Choroid plexus epithelial cell (primary cell): ENCODE measurements around the gene CTNNA3.

Experiments
- DNase-seq: peaks from one replicate; pipeline ENCODE4 v3.0.0-alpha.2; 2010; ENCODE audit warnings: low read depth
- H3K4me3 ChIP-seq: 2 replicates; pipeline ENCODE4 v1.5.1; 2011; ENCODE audit warnings: low read depth, mild to moderate bottlenecking, control low read depth, low read length, moderate library complexity
- CTCF ChIP-seq: conservative IDR thresholded peaks from 2 replicates; pipeline ENCODE4 v1.5.1; 2011; ENCODE audit warnings: low read depth, mild to moderate bottlenecking, control low read depth, inconsistent platforms, low read length, moderate library complexity

The CTNNA3 gene

GRCh38 chr10:66760941-66761340 is 935.1 kb downstream of the CTNNA3 start:
- no peak for DNase-seq
- H3K4me3 ChIP-seq, result no peak overlapping the region
- no peak for TF ChIP-seq CTCF

GRCh38 chr10:66755474-66755873 is 940.5 kb downstream of the CTNNA3 start:
- DNase-seq, result no peak
- no peak for TF ChIP-seq CTCF
- H3K4me3 ChIP-seq, result no peak overlapping the region

DNA sequence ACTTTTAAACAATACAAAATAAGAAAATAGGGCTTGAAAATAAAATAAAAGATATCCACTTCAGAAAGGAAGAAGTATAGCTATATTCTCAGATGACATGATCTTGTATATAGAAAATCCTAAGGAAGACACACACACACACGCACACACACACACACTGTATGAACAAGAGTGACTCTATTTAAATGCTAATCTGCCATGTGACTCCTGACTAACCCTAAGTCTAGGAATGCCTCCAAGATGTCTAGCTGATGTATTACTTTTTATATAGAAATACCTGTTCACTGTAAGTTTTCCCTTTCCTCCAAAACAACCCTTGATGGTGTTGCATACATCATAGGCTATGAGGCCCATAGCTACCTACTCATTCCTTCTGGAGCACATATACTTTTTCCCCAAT is 943.3 kb downstream of the CTNNA3 start:
- DNase-seq, result peak; percentile 18
- no peak for TF ChIP-seq CTCF

DNA sequence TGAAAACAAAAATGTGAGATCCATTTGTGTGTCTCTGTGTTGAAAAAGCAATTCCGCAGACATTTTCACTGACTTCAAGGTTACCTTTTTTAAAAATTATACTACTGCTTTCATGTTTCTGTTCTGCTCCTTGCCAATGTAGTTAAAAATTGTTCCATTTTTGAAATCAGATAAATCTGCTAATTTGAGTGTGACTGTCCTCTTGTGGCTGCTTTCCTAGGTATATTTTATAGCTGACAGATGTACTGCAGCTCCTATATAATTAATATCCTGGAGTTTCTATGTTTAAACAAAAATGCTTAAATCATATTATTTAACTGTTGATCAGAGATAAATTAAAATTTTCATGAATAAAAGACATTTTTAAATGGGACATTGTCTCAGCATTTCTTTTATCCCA is 947.8 kb downstream of the CTNNA3 start:
- H3K4me3 ChIP-seq, result no peak overlapping the region
- no peak for TF ChIP-seq CTCF
- no peak for DNase-seq

More for the DNA sequence above, 943.3 kb downstream of the CTNNA3 start:
- no peak overlapping the region for H3K4me3 ChIP-seq

DNA sequence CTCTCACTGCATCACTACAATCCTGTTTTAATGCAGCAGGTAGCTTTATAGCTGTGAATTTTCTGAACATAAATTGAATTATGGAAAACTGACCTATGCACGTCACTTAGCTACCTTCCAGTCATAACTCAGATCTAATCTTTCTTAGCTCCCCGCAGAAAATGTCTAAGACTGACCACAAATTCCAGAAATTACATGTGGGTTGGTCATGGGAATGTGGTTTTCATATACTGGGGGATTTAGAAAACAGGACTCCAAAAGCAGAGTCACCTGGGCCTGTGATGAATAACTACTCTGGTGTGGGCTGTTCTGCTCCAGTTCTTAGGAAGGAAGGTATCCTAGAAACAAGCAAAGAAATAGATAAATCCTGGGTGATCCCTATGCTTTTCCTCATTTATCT is 948.5 kb downstream of the CTNNA3 start:
- DNase-seq, result peak; percentile 82
- H3K4me3 ChIP-seq, result no peak overlapping the region
- no peak for TF ChIP-seq CTCF

DNA sequence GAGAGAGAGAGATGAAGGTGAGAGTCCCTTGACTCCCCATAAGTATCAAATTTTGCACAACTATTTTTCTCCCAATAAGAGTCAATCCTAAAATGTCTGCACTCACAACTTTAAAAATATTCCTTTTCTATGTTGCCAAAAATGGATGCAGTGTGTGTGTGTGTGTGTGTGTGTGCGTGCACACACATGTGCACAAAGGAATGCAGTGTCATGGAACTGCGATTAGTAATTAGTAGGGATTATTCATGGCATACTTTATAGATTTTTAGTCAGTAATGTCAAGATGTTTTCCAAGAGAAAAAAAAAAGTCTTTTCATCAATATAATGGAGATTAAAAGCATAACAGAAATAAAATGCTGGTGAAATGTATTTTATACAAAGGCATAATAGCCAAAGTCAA is 949.3 kb downstream of the CTNNA3 start:
- DNase-seq, result no peak
- H3K4me3 ChIP-seq, result no peak overlapping the region
- no peak for TF ChIP-seq CTCF

GRCh38 chr10:66746246-66746645 is 949.7 kb downstream of the CTNNA3 start:
- peak; percentile 20 for DNase-seq
- TF ChIP-seq CTCF, result no peak
- H3K4me3 ChIP-seq, result no peak overlapping the region
